ENCODE results near the gene UPK1B.
"Not testable (repeated sequence)": the region's sequence is repeated elsewhere in the genome, so short reads cannot be mapped to it uniquely, and the experiment has no call there.

The UPK1B gene

GRCh38 chr3:119173325-119173724, at the start of gene UPK1B:
Gene UPK1B (plus strand): TSS chr3:119173598. CDS start chr3:119186742, 13,144 bp downstream.
- DNase-seq (ENCODE audit: low spot score) = no peak

GRCh38 chr3:119125342-119125741, 48.1 kb upstream of the UPK1B start:
- DNase-seq (ENCODE audit: low spot score) = no peak

GRCh38 chr3:119125742-119126504, 47.5 kb upstream of the UPK1B start:
- DNase-seq (ENCODE audit: low spot score) = no peak

- DNase-seq (ENCODE audit: low spot score) = not testable (repeated sequence)
Measured at GRCh38 chr3:119130291-119130690, 43.1 kb upstream of the UPK1B start.

GRCh38 chr3:119132291-119132690, 41.1 kb upstream of the UPK1B start:
- not testable (repeated sequence) for DNase-seq (ENCODE audit: low spot score)

GRCh38 chr3:119139360-119139759, 34.0 kb upstream of the UPK1B start:
- not testable (repeated sequence) for DNase-seq (ENCODE audit: low spot score)

- DNase-seq (ENCODE audit: low spot score) = no peak
Measured at GRCh38 chr3:119140466-119140865, 32.9 kb upstream of the UPK1B start.

GRCh38 chr3:119145128-119145499, 28.3 kb upstream of the UPK1B start:
- no peak for DNase-seq (ENCODE audit: low spot score)

GRCh38 chr3:119145500-119146167, 27.8 kb upstream of the UPK1B start, which contains the start of gene TEX55:
Gene TEX55 (plus strand): TSS chr3:119146165. CDS start chr3:119146190, 25 bp downstream.
- DNase-seq (ENCODE audit: low spot score) = peak; percentile 17

GRCh38 chr3:119146578-119147375, 26.6 kb upstream of the UPK1B start:
- no peak for DNase-seq (ENCODE audit: low spot score)

GRCh38 chr3:119147494-119147893, 25.9 kb upstream of the UPK1B start:
- DNase-seq (ENCODE audit: low spot score) = no peak

GRCh38 chr3:119148493-119149180, 24.8 kb upstream of the UPK1B start:
- DNase-seq (ENCODE audit: low spot score) = no peak

GRCh38 chr3:119149484-119149883, 23.9 kb upstream of the UPK1B start:
- DNase-seq (ENCODE audit: low spot score) = no peak

- no peak for DNase-seq (ENCODE audit: low spot score)
Measured at GRCh38 chr3:119156868-119157267, 16.5 kb upstream of the UPK1B start.

GRCh38 chr3:119157971-119158370, 15.4 kb upstream of the UPK1B start:
- no peak for DNase-seq (ENCODE audit: low spot score)

- no peak for DNase-seq (ENCODE audit: low spot score)
Measured at GRCh38 chr3:119160361-119160760, 13.0 kb upstream of the UPK1B start.

GRCh38 chr3:119160815-119161214, 12.6 kb upstream of the UPK1B start:
- DNase-seq (ENCODE audit: low spot score) = no peak

GRCh38 chr3:119161240-119161639, 12.2 kb upstream of the UPK1B start:
- no peak for DNase-seq (ENCODE audit: low spot score)

- DNase-seq (ENCODE audit: low spot score) = not testable (repeated sequence)
Measured at GRCh38 chr3:119164745-119165144, 8.7 kb upstream of the UPK1B start.

GRCh38 chr3:119170821-119171220, 2.6 kb upstream of the UPK1B start:
- DNase-seq (ENCODE audit: low spot score) = no peak

- DNase-seq (ENCODE audit: low spot score) = no peak
Measured at GRCh38 chr3:119175872-119176756, 2.7 kb downstream of the UPK1B start.
